H1 (cell line): Measurements from ENCODE around the gene COL6A2. TPM values are rescaled to one million over a fixed set of nuclear protein-coding genes. Genes with fewer than 3 reads are reported as not detected.

Source experiments
- BCL11A ChIP-seq, 2 experiments: IDR thresholded peaks; one replicate each; pipeline ENCODE4 v1.6.1; 2011; ENCODE audit warnings: low read depth in 2 of 2, low read length in 2 of 2, mild to moderate bottlenecking in 2 of 2
- CREB1 ChIP-seq: IDR thresholded peaks from 2 replicates; pipeline ENCODE4 v1.6.1; 2012; ENCODE audit warnings: inconsistent platforms
- EZH2 ChIP-seq: fragments of 200-600 bp; sonication (generic); IDR thresholded peaks from 2 replicates; pipeline ENCODE4 v1.7.1; 2012; ENCODE audit warnings: low read depth, mild to moderate bottlenecking, moderate library complexity, low read length, inconsistent platforms; ENCODE audit not compliant: severe bottlenecking
- FOSL1 ChIP-seq: IDR thresholded peaks from 2 replicates; pipeline ENCODE4 v1.6.1; 2011; ENCODE audit warnings: mild to moderate bottlenecking, low read depth, low read length, moderate library complexity; ENCODE audit not compliant: insufficient read depth
- MAFK ChIP-seq: IDR thresholded peaks from 2 replicates; pipeline ENCODE4 v1.6.1; 2012; ENCODE audit warnings: low read depth, mild to moderate bottlenecking, improper control_type of control experiment, low read length
- SRF ChIP-seq: IDR thresholded peaks from 2 replicates; pipeline ENCODE4 v1.6.1; 2011; ENCODE audit warnings: mild to moderate bottlenecking, low read depth, low read length, moderate library complexity
- polyA plus RNA-seq, 7 experiments: library from polyadenylated mRNA; depleted of rRNA in 3 of 7; stranded (reverse) in 5 of 7; unstranded in 2 of 7; fragments of >200 nt in 5 of 7; fragments of 200-250 nt in 2 of 7; gene quantifications; 1 replicate in 5 of 7; 2 replicates in 1 of 7; 4 replicates in 1 of 7; pipeline versions ENCODE4 v1.2.1 to v1.2.3, GENCODE V29; 2011 to 2013; ENCODE audit warnings: missing spikeins in 2 of 7, mixed read lengths in 2 of 7
- total RNA-seq: library from RNA; stranded (reverse); fragmentation: NEBNext Ultra II Directional; extraction: Animal tissue kit (Norgen Biotek cat#: 25700); gene quantifications from 2 replicates; pipeline ENCODE4 v1.2.1, GENCODE V29; 2021

Gene COL6A2
- total and polyA plus RNA-seq, 2 of the 8 experiments (the other 6 are each of a cell fraction or from before 2014, with no cell fraction given): 60.1 to 62.7 TPM

- TF ChIP-seq BCL11A (IDR thresholded peaks at IDR 0.05; ENCODE audit: low read depth in 2 of 2, low read length in 2 of 2) (no peak), MAFK (no peak), CREB1 (no peak), FOSL1 (no peak), EZH2 (no peak), SRF (no peak)
Observed at GRCh38 chr21:46172863-46173528, 75.1 kb downstream of the COL6A2 start (continued).
